Measurements from ENCODE around the gene KDF1. TPM values are rescaled to one million over a fixed set of nuclear protein-coding genes. Genes with fewer than 3 reads are reported as not detected.
A peak's percentile ranks its signal among the peaks of the same experiment; 100 is the strongest.

Gene KDF1
- total RNA-seq (not detected in 2 replicates), polyA plus RNA-seq (0.05 TPM in 1 of 2 replicates, not detected in the other), polyA minus RNA-seq (ENCODE audit: low replicate concordance) (not detected in 2 replicates)
- not detected in 2 replicates for polyA plus RNA-seq (2012)

GRCh38 chr1:26959722-26960624 is at the start of gene KDF1:
Gene KDF1, minus strand, starts transcription at chr1:26960468. Its CDS starts 8,088 bp downstream, at chr1:26952380.
- H3K4me3 ChIP-seq (replicated peaks in 1 of 4; ENCODE audit: control extremely low read depth in 1 of 4, insufficient read depth in 1 of 4, low read depth in 3 of 4, low read length in 4 of 4): peak within 1 kb of the TSS in 2 of 4 experiments; percentile 28 to 36
- no peak within 1 kb of the TSS for H3K4me2 ChIP-seq (ENCODE audit: extremely low read depth, insufficient read depth, low read length)
- H3K27me3 ChIP-seq (ENCODE audit: control insufficient read depth, insufficient read depth, low read length): peaks cover 23% of the 10 kb centered on the region
- H3K9ac ChIP-seq (ENCODE audit: insufficient read depth, low read length): no peak within 1 kb of the TSS
- TF ChIP-seq CTCF (conservative IDR thresholded peaks at IDR 0.05 in 1 of 2, IDR thresholded peaks at IDR 0.05 in 1 of 2; ENCODE audit: low read depth in 1 of 2, low read length in 2 of 2) (no peak), EZH2 (IDR thresholded peaks at IDR 0.05; ENCODE audit: low read length, missing control alignments) (peak; percentile 99)
- no peaks in the 10 kb centered on the region for H3K36me3 ChIP-seq (ENCODE audit: control insufficient read depth, insufficient read depth, low read length)
- peaks cover 7% of the 10 kb centered on the region for H3K4me1 ChIP-seq (ENCODE audit: control insufficient read depth, extremely low read depth, insufficient read depth, low read length)
- no peak for DNase-seq (ENCODE audit: low read depth in 2 of 2)
- H3K79me2 ChIP-seq (ENCODE audit: control insufficient read depth, insufficient read depth, low read length): no peaks in the 10 kb centered on the region
- no peaks in the 10 kb centered on the region for H4K20me1 ChIP-seq (ENCODE audit: control insufficient read depth, extremely low read depth, insufficient read depth, low read length)
- no peak within 1 kb of the TSS for H2AFZ ChIP-seq (ENCODE audit: low read length)
- H3K27ac ChIP-seq (ENCODE audit: insufficient read depth, low read length): no peak within 1 kb of the TSS
- no peaks in the 10 kb centered on the region for H3K9me3 ChIP-seq (ENCODE audit: control insufficient read depth, insufficient read depth, low read depth, low read length)

- no peak for DNase-seq (ENCODE audit: low read depth in 2 of 2)
- no peaks in the 10 kb centered on the region for H3K27me3 ChIP-seq (ENCODE audit: control insufficient read depth, insufficient read depth, low read length)
- H3K27ac ChIP-seq (ENCODE audit: insufficient read depth, low read length): no peak overlapping the region
- no peaks in the 10 kb centered on the region for H3K79me2 ChIP-seq (ENCODE audit: control insufficient read depth, insufficient read depth, low read length)
- TF ChIP-seq CTCF (conservative IDR thresholded peaks at IDR 0.05 in 1 of 2, IDR thresholded peaks at IDR 0.05 in 1 of 2; ENCODE audit: low read depth in 1 of 2, low read length in 2 of 2) (no peak), EZH2 (IDR thresholded peaks at IDR 0.05; ENCODE audit: low read length, missing control alignments) (no peak)
- H2AFZ ChIP-seq (ENCODE audit: low read length): no peak overlapping the region
- H3K9ac ChIP-seq (ENCODE audit: insufficient read depth, low read length): no peak overlapping the region
- H4K20me1 ChIP-seq (ENCODE audit: control insufficient read depth, extremely low read depth, insufficient read depth, low read length): no peaks in the 10 kb centered on the region
- no peak overlapping the region for H3K4me3 ChIP-seq (replicated peaks in 1 of 4; ENCODE audit: control extremely low read depth in 1 of 4, insufficient read depth in 1 of 4, low read depth in 3 of 4, low read length in 4 of 4)
- H3K9me3 ChIP-seq (ENCODE audit: control insufficient read depth, insufficient read depth, low read depth, low read length): no peaks in the 10 kb centered on the region
- H3K36me3 ChIP-seq (ENCODE audit: control insufficient read depth, insufficient read depth, low read length): peaks cover 3% of the 10 kb centered on the region
- H3K4me1 ChIP-seq (ENCODE audit: control insufficient read depth, extremely low read depth, insufficient read depth, low read length): peaks cover 8% of the 10 kb centered on the region
- H3K4me2 ChIP-seq (ENCODE audit: extremely low read depth, insufficient read depth, low read length): no peak overlapping the region
These were observed 49.4 kb upstream of the KDF1 start for GRCh38 chr1:27009601-27010197.

GRCh38 chr1:27007909-27008582 is 47.8 kb upstream of the KDF1 start:
- Histone ChIP-seq H2AFZ (ENCODE audit: low read length) (no peak overlapping the region), H3K36me3 (ENCODE audit: control insufficient read depth, insufficient read depth, low read length) (peaks cover 3% of the 10 kb centered on the region), H3K4me2 (ENCODE audit: extremely low read depth, insufficient read depth, low read length) (no peak overlapping the region), H3K27ac (ENCODE audit: insufficient read depth, low read length) (no peak overlapping the region), H3K27me3 (ENCODE audit: control insufficient read depth, insufficient read depth, low read length) (no peaks in the 10 kb centered on the region), H3K4me3 (replicated peaks in 1 of 4; ENCODE audit: control extremely low read depth in 1 of 4, insufficient read depth in 1 of 4, low read depth in 3 of 4, low read length in 4 of 4) (no peak overlapping the region), H3K79me2 (ENCODE audit: control insufficient read depth, insufficient read depth, low read length) (no peaks in the 10 kb centered on the region), H3K9ac (ENCODE audit: insufficient read depth, low read length) (no peak overlapping the region), H3K9me3 (ENCODE audit: control insufficient read depth, insufficient read depth, low read depth, low read length) (no peaks in the 10 kb centered on the region), H4K20me1 (ENCODE audit: control insufficient read depth, extremely low read depth, insufficient read depth, low read length) (no peaks in the 10 kb centered on the region), H3K4me1 (ENCODE audit: control insufficient read depth, extremely low read depth, insufficient read depth, low read length) (peaks cover 12% of the 10 kb centered on the region)
- no peak for TF ChIP-seq CTCF (conservative IDR thresholded peaks at IDR 0.05 in 1 of 2, IDR thresholded peaks at IDR 0.05 in 1 of 2; ENCODE audit: low read depth in 1 of 2, low read length in 2 of 2)
- no peak for TF ChIP-seq EZH2 (IDR thresholded peaks at IDR 0.05; ENCODE audit: low read length, missing control alignments)
- no peak for DNase-seq (ENCODE audit: low read depth in 2 of 2)

All from fibroblast of lung (primary cell).